NB4 (cell line): Measurements from ENCODE around the gene RINT1.

Experiments
- POLR2A ChIP-seq: IDR thresholded peaks from 2 replicates; pipeline ENCODE4 v1.6.1; 2011; ENCODE audit warnings: mild to moderate bottlenecking; ENCODE audit not compliant: insufficient read length; ENCODE audit errors: extremely low read depth
- TF ChIP-seq, protein P1 (sequence below): IDR thresholded peaks from one replicate; pipeline ENCODE4 v1.5.1; 2012; ENCODE audit warnings: low read depth, low read length

DNA sequence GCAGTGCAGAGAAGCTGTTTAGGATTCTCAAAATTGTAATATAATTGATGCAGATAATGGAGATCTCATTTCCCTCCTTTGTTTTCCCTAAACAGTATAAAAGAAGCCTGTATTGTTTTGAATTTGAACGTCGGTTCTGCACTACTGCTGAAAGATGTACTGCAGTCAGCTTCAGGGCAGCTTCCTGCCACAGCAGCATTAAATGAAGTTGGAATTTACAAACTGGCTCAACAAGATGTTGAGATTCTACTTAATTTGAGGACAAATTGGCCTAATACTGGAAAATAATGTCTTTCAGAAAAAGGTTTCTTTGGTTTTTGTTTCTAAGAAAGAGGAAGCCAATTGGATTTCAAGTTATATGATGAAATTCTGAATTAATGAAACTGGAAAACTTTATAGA, 35.0 kb downstream of the RINT1 start:
- no peak for TF ChIP-seq POLR2A
- TF ChIP-seq, protein P1, sequence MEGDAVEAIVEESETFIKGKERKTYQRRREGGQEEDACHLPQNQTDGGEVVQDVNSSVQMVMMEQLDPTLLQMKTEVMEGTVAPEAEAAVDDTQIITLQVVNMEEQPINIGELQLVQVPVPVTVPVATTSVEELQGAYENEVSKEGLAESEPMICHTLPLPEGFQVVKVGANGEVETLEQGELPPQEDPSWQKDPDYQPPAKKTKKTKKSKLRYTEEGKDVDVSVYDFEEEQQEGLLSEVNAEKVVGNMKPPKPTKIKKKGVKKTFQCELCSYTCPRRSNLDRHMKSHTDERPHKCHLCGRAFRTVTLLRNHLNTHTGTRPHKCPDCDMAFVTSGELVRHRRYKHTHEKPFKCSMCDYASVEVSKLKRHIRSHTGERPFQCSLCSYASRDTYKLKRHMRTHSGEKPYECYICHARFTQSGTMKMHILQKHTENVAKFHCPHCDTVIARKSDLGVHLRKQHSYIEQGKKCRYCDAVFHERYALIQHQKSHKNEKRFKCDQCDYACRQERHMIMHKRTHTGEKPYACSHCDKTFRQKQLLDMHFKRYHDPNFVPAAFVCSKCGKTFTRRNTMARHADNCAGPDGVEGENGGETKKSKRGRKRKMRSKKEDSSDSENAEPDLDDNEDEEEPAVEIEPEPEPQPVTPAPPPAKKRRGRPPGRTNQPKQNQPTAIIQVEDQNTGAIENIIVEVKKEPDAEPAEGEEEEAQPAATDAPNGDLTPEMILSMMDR, result no peak
